T1000 (cell line): ENCODE data around the gene ACOX2.

ENCODE experiments used
- DNase-seq: peaks from one replicate; lab custom pipeline; 2025; ENCODE audit warnings: mixed read lengths; lab: John Stamatoyannopoulos, UW

The ACOX2 gene

DNA sequence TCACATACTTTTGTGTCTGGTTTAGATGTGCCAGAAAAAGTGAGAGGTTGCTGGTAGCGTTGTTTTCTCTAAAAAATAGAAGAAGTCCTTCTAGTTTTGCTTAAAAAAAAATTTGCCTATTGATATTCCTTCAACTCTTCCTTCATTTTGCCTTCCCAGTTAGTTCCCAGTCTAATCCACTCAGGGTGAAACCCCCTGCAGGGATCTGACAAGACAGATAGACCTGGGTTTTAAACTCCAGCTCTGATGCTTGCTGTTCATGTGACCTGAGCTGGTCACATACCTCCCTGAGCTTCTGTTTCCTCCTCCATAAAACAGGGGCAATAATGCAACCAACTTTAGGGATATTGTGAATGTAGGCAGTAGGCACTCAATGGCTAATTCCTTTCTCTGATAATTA lies 63.7 kb downstream of the ACOX2 start:
- no peak for DNase-seq

DNA sequence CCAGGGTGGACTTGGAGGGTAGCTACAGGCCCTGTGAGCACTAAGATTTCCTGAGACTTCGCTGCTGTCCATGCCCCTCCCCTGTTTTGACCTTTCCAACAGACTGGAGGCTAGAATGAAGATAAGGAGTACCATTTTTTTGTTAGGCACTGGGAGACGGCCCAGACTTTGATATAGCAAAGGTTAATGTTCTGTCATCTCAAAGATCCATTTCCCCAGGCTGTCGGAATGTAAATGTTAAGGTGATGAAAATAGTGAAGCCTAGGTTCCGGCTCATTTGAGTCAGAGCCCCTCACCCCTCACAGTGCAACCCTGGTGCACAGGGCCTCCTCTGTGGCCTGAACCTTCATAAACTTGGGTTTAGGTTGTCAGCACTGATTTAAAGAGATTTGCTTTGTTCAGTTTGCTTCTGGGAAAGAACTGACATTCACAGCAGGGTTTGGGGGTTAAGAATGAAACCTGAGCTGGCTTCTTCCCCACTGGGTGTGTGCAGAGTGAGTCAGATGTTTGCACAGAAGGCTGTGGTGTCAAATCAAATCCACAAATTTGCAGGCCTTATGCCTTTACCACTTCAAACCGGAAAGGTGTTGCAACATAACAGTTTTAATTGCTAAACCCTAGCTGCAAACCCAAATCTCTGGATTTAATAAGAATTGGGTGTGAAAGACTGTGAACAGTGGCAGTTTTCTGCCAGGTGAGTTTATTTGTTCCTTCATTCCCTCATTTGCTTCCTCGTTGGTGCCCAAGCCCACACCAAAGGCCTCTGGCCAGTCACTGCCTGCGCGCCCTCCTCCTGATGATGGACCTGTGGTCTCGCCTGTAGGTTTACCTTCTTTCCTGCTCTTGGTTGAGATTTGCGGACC lies 65.7 kb downstream of the ACOX2 start:
- peak; percentile 46 for DNase-seq

GRCh38 chr3:58470363-58471024 lies 66.5 kb downstream of the ACOX2 start:
- no peak for DNase-seq

DNA sequence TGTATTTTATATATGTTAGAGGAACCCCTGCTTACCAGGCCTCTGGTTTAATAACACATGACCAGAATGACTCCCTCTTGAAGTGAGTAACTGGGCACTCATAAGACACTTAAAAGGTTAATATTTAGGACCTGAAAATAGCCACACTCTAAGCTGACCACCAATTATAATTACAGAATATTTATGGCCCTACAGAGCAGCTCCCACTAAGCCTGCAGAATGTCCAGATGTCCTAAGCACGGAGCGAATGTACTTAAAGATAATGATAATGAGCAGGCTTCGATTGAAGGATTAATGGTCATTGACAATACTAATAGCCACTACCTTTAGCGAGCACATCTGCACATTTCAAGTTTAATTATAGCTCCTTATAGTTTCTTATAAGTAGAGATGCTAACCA lies 67.9 kb downstream of the ACOX2 start:
- no peak for DNase-seq

DNA sequence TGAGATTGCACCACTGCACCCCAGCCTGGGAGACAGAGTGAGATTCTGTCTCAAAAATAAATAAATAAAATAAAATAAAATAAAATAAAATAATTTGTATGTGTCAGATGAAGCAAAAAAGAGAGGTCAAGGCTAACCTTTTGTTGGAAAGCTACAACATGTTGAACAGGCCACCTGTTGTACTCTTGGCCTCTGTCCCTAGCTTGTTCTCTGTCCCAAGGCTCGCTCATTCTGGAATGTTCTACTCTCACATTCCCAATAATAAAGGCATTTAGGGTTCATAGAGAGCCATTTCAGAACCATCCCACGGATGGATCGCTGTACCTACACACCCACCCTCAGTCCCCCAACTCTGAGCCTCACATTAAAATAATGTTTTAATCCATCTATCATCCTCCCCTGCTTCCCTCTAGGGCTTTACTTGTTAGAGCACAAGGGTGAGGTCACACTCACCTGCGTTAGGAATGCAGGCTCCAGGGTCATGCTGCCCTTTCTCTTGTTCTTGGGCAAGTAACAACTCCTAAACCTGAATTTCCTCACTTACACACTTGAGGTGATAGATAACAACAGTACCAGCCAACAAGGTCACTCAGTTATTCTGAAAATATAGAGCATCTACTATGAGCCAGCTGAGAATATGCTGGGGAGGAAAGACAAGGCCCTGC lies 70.0 kb downstream of the ACOX2 start:
- no peak for DNase-seq

- DNase-seq, result no peak
These were observed 72.1 kb downstream of the ACOX2 start for GRCh38 chr3:58464866-58465265.

DNA sequence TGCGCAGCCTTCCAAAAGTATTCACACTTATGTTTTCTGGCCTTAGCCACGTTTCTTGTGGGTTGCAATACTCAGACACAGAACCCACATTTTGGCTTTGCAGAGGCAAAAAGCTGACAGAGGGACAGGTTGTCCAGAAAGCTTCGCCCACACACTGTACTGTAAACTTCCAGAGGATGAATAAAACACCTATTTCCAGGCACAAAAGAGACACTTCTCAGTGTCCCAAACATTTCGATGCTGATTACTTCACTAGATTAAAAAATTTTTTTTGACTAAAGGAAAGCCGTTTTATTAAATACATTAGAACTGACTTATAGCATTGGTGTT lies 73.1 kb downstream of the ACOX2 start:
- no peak for DNase-seq

DNA sequence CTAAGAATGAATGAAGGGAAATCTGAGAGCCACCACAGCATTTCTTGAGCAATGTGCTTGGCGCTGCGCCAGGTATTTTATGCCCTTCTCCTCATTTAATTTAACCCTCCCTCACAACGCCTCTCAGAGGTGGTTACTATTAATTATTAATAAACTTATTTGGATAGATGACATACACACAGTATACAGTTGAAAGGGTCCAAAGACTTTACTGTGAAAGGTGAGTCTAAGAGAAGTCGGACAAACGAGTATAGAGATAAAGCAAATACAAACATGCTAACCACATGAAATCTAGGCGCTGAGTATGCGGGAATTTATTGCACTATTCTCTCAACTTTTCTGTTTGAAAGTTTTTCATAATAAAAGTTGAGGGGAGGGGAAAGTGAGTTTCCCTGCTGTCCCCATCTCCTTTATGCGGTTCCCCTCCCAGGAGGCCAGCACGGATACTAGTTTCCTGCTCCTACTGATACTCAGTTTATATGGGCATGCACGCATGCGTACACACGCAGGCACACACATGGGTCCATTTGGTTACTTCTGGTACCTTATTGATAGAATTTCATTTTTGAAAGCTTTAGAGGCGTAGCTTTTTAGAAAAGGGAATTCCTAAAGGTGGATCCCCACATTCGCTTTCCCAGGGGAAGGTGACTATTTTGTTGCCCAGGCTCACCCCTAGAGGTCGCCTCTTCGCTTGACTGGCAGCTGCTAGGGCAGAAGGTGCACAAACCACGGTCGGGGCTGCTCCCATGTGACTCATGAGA lies 73.6 kb downstream of the ACOX2 start:
- peak; percentile 65 for DNase-seq

- no peak for DNase-seq
These were observed 74.2 kb downstream of the ACOX2 start for GRCh38 chr3:58462829-58463180.

- no peak for DNase-seq
These were observed 77.8 kb downstream of the ACOX2 start for GRCh38 chr3:58459160-58459559.
